Measurements from ENCODE around the gene PDE4A.
A peak's percentile ranks its signal among the peaks of the same experiment; 100 is the strongest.

The PDE4A gene

DNA sequence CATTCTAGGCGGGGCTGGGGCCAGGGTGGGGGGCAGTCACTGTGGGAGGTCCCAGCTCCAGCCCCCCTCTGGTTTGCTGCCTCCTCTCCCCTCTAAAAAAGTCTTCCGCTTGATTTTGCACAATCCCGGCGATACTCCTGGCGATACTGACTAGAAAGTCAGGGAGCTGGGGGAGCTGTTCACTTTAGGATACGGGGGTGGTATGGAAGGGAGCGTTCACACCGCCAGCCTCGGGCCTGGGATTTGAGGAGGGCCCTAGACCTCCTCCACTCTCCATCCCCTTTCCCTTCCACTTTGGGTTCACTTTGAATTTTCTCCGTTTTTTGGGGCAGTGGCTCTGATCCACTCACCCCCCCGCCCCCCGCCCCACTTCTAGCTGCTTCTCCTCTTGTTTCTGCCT is 47.8 kb downstream of the PDE4A start:
- TF ChIP-seq, protein P1, sequence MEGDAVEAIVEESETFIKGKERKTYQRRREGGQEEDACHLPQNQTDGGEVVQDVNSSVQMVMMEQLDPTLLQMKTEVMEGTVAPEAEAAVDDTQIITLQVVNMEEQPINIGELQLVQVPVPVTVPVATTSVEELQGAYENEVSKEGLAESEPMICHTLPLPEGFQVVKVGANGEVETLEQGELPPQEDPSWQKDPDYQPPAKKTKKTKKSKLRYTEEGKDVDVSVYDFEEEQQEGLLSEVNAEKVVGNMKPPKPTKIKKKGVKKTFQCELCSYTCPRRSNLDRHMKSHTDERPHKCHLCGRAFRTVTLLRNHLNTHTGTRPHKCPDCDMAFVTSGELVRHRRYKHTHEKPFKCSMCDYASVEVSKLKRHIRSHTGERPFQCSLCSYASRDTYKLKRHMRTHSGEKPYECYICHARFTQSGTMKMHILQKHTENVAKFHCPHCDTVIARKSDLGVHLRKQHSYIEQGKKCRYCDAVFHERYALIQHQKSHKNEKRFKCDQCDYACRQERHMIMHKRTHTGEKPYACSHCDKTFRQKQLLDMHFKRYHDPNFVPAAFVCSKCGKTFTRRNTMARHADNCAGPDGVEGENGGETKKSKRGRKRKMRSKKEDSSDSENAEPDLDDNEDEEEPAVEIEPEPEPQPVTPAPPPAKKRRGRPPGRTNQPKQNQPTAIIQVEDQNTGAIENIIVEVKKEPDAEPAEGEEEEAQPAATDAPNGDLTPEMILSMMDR (conservative IDR thresholded peaks at IDR 0.05; ENCODE audit: low read depth, low read length) = no peak
- DNase-seq (ENCODE audit: low read depth) = no peak
- no peak overlapping the region for H3K4me3 ChIP-seq (ENCODE audit: low read depth, low read length)

GRCh38 chr19:10471909-10472308 is 51.6 kb downstream of the PDE4A start:
- peak; percentile 71 for DNase-seq (ENCODE audit: low read depth)
- TF ChIP-seq, protein P1 (conservative IDR thresholded peaks at IDR 0.05; ENCODE audit: low read depth, low read length) = peak; percentile 52
- H3K4me3 ChIP-seq (ENCODE audit: low read depth, low read length) = no peak overlapping the region

- no peak for DNase-seq (ENCODE audit: low read depth)
- no peak overlapping the region for H3K4me3 ChIP-seq (ENCODE audit: low read depth, low read length)
- TF ChIP-seq, protein P1 (conservative IDR thresholded peaks at IDR 0.05; ENCODE audit: low read depth, low read length) = no peak
Observed at GRCh38 chr19:10473192-10473591, 52.9 kb downstream of the PDE4A start.

DNA sequence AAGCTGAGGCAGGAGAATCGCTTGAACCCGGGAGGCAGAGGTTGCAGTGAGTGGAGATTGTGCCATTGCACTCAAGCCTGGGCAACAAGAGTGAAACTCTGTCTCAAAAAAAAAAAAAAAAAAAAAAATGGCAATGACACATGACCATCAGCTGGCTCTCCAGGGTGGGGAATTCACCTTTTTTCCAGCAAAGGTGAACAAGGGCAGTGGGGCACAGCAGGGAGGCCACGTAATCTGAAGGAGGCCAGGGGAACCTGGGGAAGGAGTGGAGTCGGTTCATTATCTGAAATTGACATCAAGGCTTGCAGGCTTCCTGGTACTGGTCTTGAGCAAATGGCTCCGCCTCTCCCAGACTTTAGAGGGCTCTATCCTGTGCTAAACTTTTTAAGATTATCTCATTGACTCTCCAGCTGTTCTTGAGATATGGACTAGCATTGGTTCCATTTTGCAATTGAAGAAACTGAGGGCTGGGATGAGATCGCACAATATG is 54.7 kb downstream of the PDE4A start:
- no peak for DNase-seq (ENCODE audit: low read depth)
- TF ChIP-seq, protein P1 (conservative IDR thresholded peaks at IDR 0.05; ENCODE audit: low read depth, low read length) = no peak
- H3K4me3 ChIP-seq (ENCODE audit: low read depth, low read length) = no peak overlapping the region

- no peak for DNase-seq (ENCODE audit: low read depth)
- no peak overlapping the region for H3K4me3 ChIP-seq (ENCODE audit: low read depth, low read length)
- TF ChIP-seq, protein P1 (conservative IDR thresholded peaks at IDR 0.05; ENCODE audit: low read depth, low read length) = no peak
Observed at GRCh38 chr19:10478476-10478875, 58.1 kb downstream of the PDE4A start.

- DNase-seq (ENCODE audit: low read depth) = peak; percentile 94
- TF ChIP-seq, protein P1 (conservative IDR thresholded peaks at IDR 0.05; ENCODE audit: low read depth, low read length) = peak; percentile 56
Observed at GRCh38 chr19:10478903-10479384, 58.6 kb downstream of the PDE4A start.

GRCh38 chr19:10486551-10486950 is 66.2 kb downstream of the PDE4A start:
- no peak for DNase-seq (ENCODE audit: low read depth)
- TF ChIP-seq, protein P1 (conservative IDR thresholded peaks at IDR 0.05; ENCODE audit: low read depth, low read length) = no peak
- H3K4me3 ChIP-seq (ENCODE audit: low read depth, low read length) = no peak overlapping the region

More at GRCh38 chr19:10478903-10479384, 58.6 kb downstream of the PDE4A start:
- H3K4me3 ChIP-seq (ENCODE audit: low read depth, low read length) = peak overlapping the region; percentile 47
